ENCODE measurements around the gene UTP14C.

- TF ChIP-seq CTCF (IDR thresholded peaks at IDR 0.05; ENCODE audit: low read depth, low read length): no peak
- TF ChIP-seq POLR2A (IDR thresholded peaks at IDR 0.05; ENCODE audit: extremely low read depth, insufficient read length): no peak
- TF ChIP-seq, protein P1, sequence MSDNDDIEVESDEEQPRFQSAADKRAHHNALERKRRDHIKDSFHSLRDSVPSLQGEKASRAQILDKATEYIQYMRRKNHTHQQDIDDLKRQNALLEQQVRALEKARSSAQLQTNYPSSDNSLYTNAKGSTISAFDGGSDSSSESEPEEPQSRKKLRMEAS (IDR thresholded peaks at IDR 0.05; ENCODE audit: low read depth, low read length): no peak
- TF ChIP-seq MYC (IDR thresholded peaks at IDR 0.05; ENCODE audit: low read depth, low read length): no peak
Measured at GRCh38 chr13:52024481-52024880, at the start of gene UTP14C.

Measured in NB4 (cell line).